Activated CD8-positive, alpha-beta memory T cell treated with anti-CD3 and anti-CD28 coated beads for 48 hours (primary cell): ENCODE data around the gene IRF2BP2.
A peak's percentile ranks its signal among the peaks of the same experiment; 100 is the strongest.

Source experiments
- DNase-seq, 3 experiments: peaks; one replicate each; pipeline ENCODE4 v3.0.0-alpha.2; 2020; ENCODE audit warnings: low read depth in 2 of 3, low spot score in 2 of 3

Gene IRF2BP2

GRCh38 chr1:234614081-234614489 is 4.1 kb upstream of the IRF2BP2 start:
- DNase-seq, result no peak

- DNase-seq, result no peak
Observed at GRCh38 chr1:234613128-234613875, 3.3 kb upstream of the IRF2BP2 start.

GRCh38 chr1:234612352-234613127 is 2.6 kb upstream of the IRF2BP2 start:
- peak in 2 of 3 experiments; percentile 29 to 32 for DNase-seq

- no peak for DNase-seq
Observed at GRCh38 chr1:234611847-234612351, 1.9 kb upstream of the IRF2BP2 start.

GRCh38 chr1:234611225-234611846 is 1.4 kb upstream of the IRF2BP2 start:
- no peak for DNase-seq

- peak; percentile 76 to 88 (median 78) for DNase-seq
Observed at GRCh38 chr1:234610666-234611224, 767 bp upstream of the IRF2BP2 start.

GRCh38 chr1:234609691-234610042 is 311 bp downstream of the IRF2BP2 start:
- no peak for DNase-seq

GRCh38 chr1:234608911-234609690 is 877 bp downstream of the IRF2BP2 start:
- DNase-seq, result peak in 2 of 3 experiments; percentile 29 to 40

- peak; percentile 31 to 57 (median 44) for DNase-seq
Observed at GRCh38 chr1:234608025-234608910, 1.7 kb downstream of the IRF2BP2 start.

- DNase-seq, result no peak
Observed at GRCh38 chr1:234607109-234608024, 2.6 kb downstream of the IRF2BP2 start.

- DNase-seq, result no peak
Observed at GRCh38 chr1:234606784-234607108, 3.2 kb downstream of the IRF2BP2 start.

- no peak for DNase-seq
Observed at GRCh38 chr1:234605983-234606783, 3.8 kb downstream of the IRF2BP2 start.

- no peak for DNase-seq
Observed at GRCh38 chr1:234605399-234605982, 4.5 kb downstream of the IRF2BP2 start.

- no peak for DNase-seq
Observed at GRCh38 chr1:234604495-234605398, 5.2 kb downstream of the IRF2BP2 start.

GRCh38 chr1:234603221-234604204 is 6.5 kb downstream of the IRF2BP2 start:
- no peak for DNase-seq
